HCEC 1CT (cell line): ENCODE measurements around the gene DSG2.

Experiments used
- DNase-seq: peaks from one replicate; pipeline ENCODE4 v3.0.0-alpha.2; 2017

DSG2 gene

DNA sequence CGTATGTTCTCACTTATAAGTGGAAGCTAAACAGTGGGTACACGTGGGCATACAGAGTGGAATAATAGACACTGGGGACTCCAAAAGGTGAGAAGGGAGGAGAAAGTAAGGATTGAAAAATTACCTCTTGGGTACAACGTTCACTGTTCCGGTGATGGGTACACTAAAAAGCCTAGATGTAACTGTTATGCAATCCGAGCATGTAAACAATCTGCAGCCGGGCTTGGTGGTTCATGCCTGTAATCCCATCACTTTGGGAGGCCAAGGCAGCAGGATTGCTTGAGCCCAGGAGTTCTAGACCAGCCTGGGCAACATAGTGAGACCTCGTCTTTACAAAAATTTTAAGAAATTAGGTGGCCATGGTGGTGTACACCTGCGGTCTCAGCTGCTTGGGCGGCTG is 60.6 kb downstream of the DSG2 start:
- no peak for DNase-seq

DNA sequence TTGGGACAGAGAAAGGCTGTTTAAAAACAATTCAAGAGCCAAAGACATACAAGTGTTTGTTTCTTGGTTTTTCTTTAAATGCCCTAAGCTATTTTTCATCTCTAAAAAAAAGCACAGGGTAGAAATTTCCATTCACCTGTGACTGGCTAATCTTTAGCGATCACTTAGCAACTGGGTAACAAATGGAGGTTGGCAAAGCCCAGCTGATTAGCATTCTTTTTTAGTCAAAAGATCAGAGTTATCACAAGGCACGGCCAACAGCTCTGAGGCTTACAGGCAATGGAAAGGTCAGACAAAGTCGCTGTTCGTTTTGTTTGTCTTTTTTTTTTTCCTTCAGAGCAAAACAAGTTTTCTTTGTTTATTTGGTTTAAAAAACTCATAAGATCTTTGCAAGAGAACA is 64.7 kb downstream of the DSG2 start:
- DNase-seq, result no peak

DNA sequence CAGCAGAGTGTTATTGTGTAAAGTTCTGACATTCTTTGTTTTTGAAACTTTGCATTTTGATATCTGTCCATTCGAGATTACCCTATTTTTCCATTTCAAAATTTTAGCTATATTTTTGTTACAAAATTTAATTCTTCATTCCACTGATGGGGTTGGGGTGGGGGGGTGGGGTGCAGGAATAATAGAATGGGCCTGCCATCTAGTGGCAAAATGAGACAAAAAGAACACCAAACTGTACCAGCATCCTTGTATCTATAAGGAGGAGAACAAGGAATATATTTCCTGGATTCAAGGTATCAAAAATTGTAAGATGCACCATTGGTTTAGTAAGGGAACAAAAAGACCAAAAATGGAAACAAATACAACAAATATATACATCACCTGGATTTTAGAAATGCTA is 65.8 kb downstream of the DSG2 start:
- no peak for DNase-seq

DNA sequence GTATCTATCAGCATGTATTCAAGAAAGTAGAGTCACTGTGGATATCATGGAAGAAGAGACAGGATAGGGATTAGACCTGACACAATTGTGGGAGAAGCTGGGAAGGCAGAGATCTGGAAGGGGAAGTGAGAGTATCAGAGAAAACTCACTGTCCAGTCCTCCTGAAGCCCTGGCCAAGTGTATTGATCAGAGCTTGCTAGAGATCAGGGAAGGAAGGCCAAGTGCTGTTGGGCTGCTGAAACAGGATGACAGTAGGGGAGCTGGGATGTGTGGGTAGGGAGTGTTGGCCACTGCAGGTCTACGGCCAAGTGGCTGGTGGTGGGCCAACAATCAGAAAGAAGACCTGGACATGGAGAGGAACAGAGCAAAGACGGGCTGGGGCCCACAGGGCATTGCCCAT is 67.4 kb downstream of the DSG2 start:
- DNase-seq, result no peak

DNA sequence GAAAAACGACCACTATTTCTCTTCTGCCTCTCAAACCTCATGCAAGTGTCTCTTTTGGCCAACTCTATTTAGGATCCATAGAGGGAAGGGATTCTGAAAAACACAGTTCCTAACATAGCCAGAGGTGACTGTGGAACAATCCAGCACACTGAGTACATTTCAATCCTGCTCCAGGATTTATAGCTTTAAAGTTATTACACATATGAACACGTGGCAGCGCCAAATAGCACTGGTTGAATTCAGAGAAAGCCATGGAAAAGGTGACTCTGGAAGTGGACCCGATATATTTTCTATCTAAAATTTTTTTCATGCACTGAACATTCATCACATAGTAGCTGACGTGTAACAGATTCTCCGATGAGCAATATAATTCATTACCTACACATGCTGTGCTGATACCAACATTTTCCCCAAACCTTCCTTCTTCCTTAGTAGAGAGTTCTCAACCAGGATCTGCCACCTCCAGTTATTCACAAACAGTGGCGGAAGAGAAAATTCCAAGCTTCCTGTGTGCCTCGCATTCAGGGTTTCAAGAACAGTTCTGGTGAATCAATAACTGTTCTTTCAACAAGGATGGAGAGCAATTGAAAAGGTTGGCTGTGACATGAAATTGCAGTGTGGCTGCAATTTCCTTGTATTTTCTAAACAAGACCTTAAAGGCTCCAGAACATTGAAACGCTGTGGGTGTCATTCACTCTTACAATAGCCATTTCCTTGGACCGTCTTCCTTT is 68.0 kb downstream of the DSG2 start:
- DNase-seq, result no peak

DNA sequence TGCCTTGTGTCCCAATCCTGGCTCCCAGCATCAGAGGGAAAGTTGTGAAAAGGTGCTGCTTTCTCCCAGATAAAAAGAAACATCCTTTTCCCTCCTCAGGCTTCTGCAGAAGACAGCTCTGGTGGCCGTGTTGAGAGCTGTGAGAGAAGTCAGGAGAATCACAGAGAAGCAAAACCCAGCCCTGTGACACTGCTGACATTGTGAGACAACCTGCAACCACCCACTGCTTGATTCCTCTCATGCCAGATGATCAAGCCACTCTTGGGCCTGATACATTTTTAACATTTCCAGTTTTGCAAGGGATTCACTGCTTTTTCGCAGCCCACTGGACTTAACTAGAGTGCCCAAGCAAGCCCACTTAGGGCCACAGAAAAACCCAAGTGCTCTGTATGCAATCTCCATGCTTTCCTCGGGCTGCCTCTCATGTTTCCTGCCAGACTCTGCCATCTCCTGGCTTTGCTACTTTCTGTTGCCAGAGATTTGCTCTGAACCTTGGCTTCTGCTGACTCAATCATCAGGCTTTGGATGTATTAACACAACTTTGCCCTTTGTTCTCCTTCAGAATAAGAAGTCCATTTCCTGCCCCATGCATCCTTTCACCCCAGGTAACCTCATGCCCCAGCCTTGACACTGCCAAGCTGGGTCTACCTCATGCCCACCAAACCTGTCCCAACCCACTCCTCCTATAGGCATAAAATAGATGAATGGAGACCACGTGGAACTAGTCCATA is 68.8 kb downstream of the DSG2 start:
- DNase-seq, result no peak

DNA sequence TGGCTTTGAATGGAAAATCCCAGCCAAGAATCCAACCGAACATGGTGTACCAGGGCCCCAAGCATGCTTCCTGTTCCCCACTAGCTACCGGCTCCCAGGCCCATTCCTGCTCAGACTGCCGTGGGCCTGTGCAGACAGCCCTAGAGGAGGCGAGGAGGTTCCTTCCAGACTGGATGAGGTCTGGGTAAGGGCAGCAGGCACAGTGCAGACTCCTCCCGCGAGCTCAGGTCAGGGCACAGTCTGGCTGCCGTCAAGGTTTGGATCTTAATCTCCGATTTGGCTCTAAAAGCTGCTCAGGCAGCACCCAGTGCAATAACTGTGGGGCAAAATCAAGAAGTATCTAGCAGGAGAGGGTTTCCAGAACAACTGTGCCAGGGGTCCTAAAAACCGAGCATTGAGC is 74.4 kb downstream of the DSG2 start:
- DNase-seq, result no peak

DNA sequence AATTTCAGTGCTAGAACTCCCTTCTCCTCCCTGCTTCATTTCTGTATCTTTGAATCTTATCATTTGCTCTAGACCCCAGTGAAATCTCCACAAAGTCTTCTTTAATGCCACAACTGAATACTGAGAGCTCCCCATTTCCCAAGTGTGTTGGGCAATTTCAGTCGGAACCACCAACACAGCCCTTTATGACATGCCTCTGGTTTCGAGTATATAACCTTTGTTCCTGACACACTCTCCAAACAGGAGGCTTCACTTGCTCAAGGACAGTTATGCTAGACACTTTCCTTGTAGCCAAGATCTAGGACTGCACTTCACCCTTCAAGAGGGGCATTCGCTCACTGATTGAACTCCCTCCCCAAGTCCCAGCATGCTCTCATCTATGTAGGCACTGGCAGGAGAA is 75.1 kb downstream of the DSG2 start:
- no peak for DNase-seq

DNA sequence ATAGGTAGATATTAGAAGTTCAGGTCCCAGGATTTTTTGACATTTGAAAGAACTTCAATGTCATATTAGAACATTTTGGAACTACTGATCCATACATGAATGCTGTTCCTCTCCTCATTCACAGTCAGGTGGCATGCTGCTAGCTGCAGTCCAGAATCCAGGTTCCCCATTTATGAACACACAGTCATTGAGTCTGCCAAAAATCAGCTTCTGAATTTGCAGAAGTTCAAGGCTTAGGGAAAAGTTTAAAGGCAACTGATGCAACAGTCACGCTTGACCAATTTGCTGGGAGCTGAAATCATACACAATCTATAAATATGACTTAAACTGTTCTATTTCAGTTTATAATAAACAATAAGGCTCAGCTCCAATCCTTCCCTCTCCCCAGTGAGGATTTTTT is 76.4 kb downstream of the DSG2 start:
- no peak for DNase-seq

DNA sequence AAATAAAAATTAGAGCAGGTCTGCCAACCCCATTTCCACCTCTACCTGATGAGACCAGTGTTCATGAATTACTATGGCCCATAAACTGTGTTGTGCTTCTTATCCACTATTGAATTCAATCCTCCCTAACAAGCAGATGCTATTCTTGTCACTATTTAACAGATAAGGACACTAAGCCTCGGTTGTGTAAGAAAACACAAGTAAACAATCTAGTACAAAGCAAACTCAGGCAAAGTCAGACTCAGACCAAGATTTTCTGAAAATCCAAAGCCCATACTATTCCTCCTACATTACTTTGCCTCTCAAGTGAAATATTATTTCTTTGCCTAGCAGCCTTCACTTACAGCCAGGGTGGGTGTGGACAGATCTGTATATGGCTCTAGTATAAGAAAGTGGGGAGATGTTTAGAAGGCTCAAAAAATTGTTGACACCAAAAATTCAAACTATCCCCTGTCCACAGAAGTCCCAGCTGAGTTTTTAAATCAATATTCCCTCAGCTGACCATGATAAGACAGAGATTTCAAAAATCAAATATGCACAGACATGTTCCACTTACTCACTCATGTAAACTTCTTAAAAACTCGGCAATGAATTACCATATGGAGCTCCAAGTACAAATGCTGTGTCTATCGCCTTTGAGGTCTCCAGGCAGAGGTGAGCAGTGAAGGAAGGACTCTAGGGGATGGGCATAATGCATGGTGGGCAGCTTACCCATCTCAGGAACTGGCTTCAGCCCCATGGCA is 77.7 kb downstream of the DSG2 start:
- no peak for DNase-seq

DNA sequence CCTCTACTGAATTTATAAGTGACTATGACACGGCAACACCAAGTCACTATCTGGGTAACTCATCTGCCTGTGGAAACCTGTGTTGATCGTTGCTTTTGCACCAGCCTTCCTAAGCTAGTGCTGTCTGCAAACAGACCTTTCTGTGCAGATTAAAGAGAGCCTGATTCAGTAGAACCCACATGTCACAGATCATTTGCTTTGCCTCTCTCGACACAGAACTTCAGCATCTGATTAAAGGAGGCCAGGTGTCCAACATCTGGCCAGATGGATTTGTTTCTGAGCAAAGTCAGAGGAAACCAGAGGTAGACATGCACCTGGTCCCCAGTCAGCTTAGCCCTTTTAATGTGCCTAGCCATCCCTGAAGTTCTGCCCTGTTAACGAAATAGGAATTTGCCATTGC is 78.7 kb downstream of the DSG2 start:
- DNase-seq, result no peak

DNA sequence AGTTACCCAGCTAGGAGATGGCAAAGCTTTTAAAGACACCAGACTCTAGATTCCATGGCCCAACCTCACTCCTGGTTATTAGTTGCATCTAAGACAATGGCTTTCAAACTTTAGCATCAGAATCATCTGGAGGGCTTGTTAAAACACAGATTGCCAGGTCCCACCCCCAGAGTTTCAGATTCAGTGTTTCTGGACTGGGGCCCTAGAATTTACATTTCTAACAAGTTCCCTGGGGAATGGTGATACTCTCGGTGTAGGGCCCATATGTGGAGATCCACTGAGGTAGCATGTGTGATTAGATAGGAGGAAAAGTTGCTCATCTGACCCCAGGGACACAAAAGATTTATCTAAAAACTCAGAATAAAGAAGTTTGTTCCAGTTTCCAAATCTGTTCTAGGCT is 79.2 kb downstream of the DSG2 start:
- DNase-seq, result no peak

DNA sequence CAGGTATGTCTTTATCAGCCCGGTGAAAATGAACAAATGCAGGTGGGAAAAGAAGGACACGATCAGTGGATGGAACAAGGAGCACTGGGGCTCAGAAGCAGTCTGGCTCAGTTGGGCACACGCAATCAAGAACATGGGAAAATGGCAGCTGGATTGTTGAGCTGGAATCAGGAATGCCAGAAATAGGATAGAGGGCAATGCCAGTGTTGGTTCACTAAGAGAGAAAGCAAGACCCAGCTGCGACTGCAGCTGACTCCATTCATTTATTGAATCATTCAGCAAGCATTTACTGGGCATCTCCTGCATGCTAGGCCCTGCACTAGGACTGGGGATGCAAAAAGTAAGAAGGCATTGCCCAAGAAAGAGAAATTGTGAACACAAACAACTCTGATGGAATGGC is 80.1 kb downstream of the DSG2 start:
- no peak for DNase-seq

DNA sequence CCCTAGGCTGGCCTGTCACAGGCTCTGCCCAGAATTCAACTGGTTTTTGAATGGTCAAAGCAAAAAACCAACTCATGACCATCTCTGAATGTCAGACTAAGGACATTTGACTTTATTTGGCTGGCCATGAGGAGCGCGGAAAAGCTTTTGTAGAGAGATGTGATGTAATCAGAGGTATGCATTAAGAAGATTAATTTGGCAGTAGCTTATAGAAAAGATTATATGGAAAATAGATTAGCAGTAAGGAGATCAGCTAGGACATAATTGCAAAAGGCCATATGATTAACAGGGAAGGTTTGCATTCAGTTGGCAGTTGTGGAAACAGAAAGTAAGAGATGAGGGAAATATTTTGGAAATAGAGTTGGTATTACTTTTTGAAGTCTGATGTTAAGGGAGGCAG is 81.4 kb downstream of the DSG2 start:
- DNase-seq, result no peak

DNA sequence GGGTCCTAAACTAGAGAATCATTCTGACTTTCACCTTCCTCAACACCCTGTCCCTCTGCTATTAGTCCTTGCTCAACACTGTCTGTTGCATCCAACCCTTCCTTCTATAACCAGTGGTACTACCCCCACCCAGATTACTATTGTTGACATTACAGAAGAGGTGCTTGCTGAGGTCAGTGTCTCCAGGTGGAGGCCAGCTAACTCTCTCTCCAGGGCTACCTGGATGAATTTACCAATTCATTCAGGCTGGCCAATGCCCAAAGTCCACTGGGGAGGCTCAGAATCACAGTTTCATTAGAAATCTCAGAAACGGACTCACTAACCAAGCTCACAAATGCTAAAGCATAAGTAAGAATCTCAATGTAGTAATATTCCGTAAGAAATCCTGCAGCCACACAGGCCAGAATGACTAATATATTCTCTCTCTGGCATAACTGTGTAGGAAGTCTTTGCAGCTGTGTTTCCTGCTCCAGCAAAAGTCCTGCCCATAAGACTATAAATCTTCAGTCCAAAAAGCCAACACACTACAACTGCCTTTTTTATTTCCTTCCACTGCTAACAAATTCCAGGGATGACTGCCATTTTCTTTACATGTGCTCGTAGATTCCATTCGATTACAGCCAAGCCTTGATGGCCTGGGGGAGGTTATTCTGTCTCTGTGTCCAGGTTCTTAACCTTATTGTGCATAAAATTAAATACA is 83.7 kb downstream of the DSG2 start:
- DNase-seq, result no peak

DNA sequence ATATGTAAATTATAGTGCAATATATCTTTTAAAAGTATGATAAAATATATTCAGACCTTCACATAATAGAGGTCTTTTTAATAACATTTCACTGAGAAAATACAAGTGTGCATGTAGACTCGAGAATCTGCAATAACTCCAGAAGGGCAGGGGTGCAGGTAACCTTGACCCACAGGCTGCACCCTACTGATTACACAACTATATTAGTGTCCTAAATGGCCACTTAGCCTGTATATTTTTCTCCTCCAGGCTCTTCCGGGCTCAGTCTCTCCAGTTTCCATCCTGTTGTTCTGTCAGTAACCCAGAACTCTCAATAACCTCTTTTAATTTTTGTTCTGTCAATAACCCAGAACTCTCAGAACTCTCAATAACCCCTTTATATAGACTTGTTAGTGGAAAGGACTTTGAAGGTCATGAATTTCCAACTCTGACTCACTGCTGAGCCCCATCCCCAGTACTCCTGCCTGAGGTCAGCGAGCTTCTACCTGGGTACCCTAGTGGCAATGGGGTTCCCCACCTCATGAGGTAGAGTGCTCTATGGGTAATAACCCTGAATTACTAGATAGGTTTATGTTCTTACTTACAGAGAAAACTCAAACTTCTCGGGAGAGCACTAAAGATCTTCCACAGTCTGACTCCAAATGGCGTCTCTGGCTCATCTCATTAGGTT is 85.3 kb downstream of the DSG2 start:
- no peak for DNase-seq

DNA sequence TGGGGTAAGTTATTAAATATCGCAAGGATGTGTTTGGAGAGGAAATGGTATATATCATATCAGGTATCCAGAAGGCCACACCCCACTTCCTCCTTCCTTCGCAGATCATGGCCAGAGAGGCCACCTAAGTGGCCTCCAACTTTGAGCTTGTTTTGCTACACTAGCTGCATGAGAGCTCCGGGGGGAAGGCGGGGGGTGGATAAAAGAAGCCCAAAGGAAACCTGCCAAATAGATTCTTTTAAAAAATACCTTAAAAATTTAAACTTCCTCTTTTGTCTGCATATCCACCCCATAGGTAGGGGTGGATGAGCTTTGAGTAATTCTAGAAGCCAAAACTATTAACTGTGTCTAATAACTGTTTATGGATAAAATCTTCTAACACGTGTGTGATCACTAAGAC is 88.0 kb downstream of the DSG2 start:
- DNase-seq, result no peak

DNA sequence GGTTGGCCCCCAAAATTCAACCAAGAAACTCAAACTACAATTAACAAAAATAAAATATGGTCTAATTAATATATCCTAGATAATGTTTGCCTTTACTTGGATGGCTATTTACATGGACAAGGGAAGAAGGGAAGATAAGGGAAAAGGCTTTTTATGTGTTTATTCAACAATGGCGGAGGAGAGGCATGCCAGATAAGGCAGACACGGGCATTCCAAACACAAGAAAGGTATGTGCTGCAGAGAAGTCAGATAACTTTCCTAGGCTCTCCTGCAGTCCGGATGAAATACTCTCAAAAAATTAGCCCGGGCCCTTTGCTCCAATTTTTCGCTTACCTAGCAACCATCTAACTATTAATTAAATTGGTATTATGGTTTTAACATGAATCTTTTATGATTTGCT is 88.6 kb downstream of the DSG2 start:
- no peak for DNase-seq

DNA sequence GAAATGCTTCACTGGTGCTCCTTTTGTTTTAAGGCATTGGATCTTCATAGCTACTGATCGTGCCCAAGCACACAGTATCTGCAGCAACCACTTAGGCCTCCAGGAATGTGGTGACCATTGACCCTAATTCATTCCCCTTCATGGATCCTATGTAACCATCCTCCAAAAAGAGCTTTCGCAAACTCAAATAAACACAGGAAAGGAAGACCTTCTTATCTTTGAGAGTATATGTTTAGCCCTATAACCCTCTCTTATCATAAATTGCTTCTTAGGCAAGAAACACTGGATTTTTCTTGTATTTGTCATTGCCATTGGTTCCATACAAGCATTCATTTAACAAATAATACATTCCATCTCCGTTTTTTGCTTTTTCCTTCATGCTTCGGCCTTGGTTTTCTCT is 89.6 kb downstream of the DSG2 start:
- no peak for DNase-seq

DNA sequence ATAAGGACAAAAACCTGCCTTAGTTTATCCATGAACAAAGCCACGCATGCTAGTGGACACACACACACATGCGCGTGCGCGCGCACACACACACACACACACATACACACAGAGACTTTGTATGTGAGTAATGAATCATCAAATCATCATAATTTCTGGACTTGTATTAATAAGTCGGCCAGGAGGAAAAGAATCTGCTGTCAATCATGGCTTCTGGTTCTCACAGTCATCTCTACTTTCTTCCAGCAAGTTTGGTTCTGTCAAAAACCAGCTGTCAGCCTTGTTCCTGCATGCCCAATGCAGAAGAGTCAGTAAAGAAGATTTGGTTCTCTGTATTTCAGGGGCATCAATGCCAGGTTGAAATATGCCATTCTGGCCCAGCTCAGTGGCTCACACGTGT is 92.6 kb downstream of the DSG2 start:
- DNase-seq, result no peak

DNA sequence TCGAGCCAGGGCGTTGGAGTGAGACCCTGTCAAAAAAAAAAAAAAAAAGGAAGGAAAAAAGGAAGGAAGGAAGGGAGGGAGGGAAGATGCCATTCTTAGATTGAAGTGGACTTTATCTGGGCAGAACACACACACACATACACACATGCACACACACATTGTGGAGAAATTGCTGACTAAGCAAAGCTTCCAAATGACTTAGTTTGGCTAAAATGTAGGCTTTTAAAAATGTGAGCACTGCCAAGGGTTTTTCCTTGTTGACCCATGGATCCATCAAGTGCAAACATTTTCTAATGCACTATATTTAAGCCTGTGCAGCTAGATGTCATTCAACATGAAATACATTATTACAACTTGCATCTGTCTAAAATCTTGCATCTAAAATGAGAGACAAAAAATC is 93.1 kb downstream of the DSG2 start:
- no peak for DNase-seq

DNA sequence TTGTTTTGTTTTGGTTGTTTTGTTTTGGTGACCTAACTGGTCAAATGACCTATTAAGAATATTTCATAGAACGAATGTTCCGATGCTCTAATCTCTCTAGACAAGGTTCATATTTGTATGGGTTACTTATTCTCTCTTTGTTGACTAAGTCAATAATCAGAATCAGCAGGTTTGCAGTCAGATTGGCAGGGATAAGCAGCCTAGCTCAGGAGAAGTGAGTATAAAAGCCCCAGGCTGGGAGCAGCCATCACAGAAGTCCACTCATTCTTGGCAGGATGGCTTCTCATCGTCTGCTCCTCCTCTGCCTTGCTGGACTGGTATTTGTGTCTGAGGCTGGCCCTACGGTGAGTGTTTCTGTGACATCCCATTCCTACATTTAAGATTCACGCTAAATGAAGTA is 93.7 kb downstream of the DSG2 start, which contains the start of gene TTR:
Gene TTR (plus strand): TSS at position 250 of the 400 bp plus-strand sequence. CDS start 26 bp downstream, at position 276.
- DNase-seq, result no peak
